Activated CD4-positive, CD25-positive, alpha-beta regulatory T cell treated with anti-CD3 and anti-CD28 coated beads, Interleukin-2, amount 50 U/mL, for 16 hours (primary cell): ENCODE data around the gene SSNA1.

Source experiments
- DNase-seq: peaks from one replicate; pipeline ENCODE4 v3.0.0-alpha.2; 2020; ENCODE audit warnings: low read depth, low spot score

Gene SSNA1

GRCh38 chr9:137188490-137189296, at the start of gene SSNA1, which contains the start of gene ANAPC2:
Gene SSNA1 (plus strand): TSS chr9:137188676. CDS start chr9:137188727, 51 bp downstream.
Gene ANAPC2 (minus strand): TSS chr9:137188560. CDS start chr9:137188532, 28 bp downstream.
- DNase-seq = peak; percentile 92

- DNase-seq = no peak
Observed at GRCh38 chr9:137138722-137139467, 49.6 kb upstream of the SSNA1 start, which contains the start of gene GRIN1. Gene GRIN1 (plus strand): TSS chr9:137139154. CDS start chr9:137139487, 333 bp downstream.

- no peak for DNase-seq
Observed at GRCh38 chr9:137139468-137140150, 48.9 kb upstream of the SSNA1 start.

GRCh38 chr9:137140151-137141012, 48.1 kb upstream of the SSNA1 start:
- DNase-seq = no peak

- no peak for DNase-seq
Observed at GRCh38 chr9:137141050-137141810, 47.2 kb upstream of the SSNA1 start.

GRCh38 chr9:137141976-137142936, 46.2 kb upstream of the SSNA1 start:
- DNase-seq = no peak

- DNase-seq = no peak
Observed at GRCh38 chr9:137143459-137143858, 45.0 kb upstream of the SSNA1 start.

- no peak for DNase-seq
Observed at GRCh38 chr9:137145731-137146526, 42.5 kb upstream of the SSNA1 start.

GRCh38 chr9:137146527-137146918, 42.0 kb upstream of the SSNA1 start:
- no peak for DNase-seq

GRCh38 chr9:137147091-137147792, 41.2 kb upstream of the SSNA1 start:
- no peak for DNase-seq

- DNase-seq = no peak
Observed at GRCh38 chr9:137147793-137148160, 40.7 kb upstream of the SSNA1 start.

GRCh38 chr9:137148242-137148641, 40.2 kb upstream of the SSNA1 start:
- DNase-seq = no peak

- DNase-seq = no peak
Observed at GRCh38 chr9:137148661-137149060, 39.8 kb upstream of the SSNA1 start.

- DNase-seq = no peak
Observed at GRCh38 chr9:137149363-137149762, 39.1 kb upstream of the SSNA1 start.

GRCh38 chr9:137149942-137150616, 38.4 kb upstream of the SSNA1 start:
- no peak for DNase-seq

GRCh38 chr9:137150617-137151457, 37.6 kb upstream of the SSNA1 start:
- no peak for DNase-seq
